Measurements from ENCODE around the gene BCAS2. TPM values are rescaled to one million over a fixed set of nuclear protein-coding genes. Genes with fewer than 3 reads are reported as not detected.
"Not testable (repeated sequence)": the region's sequence is repeated elsewhere in the genome, so short reads cannot be mapped to it uniquely, and the experiment has no call there.

Gene BCAS2
- polyA plus RNA-seq, 10 donors = 23.7 to 34.1 (median 27.6) TPM

GRCh38 chr1:114562978-114563510 lies 18.4 kb downstream of the BCAS2 start:
- DNase-seq = not testable (repeated sequence)

DNA sequence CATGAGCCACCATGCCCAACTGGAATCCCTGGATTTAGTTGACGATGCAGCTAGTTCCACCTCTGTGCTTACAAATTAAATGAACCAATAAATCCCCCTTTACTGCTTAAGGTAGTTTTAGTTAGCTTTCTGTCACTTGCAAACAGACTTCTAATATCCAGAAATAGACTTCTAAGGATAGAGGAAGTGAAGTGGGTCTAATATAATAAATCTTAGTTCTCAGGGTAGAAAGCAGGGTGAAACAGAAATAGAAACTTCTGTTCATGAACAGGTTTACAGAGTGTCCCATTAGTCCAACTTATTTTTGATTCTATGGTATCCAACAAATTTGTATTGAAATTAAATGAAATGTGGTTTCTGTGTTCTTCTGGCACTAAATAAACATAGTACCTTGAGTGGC lies 20.1 kb downstream of the BCAS2 start:
- DNase-seq = no peak

DNA sequence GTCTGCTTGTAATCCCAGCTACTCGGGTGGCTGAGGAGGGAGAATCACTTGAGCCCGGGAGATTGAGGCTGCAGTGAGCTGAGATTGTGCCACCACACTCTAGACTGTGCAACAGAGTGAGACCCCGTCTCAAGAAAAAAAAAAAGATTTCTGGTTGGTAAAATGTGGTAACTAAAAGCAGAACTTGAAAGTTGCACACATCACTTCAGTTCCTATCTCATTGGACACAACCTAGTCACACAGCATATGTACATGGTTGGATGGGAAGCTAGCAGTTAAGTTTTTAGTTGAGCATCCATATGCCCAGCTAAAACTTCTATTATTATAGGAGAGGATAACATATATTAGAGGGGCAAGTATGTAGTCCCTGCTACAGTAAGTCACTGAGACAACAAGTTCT lies 22.1 kb downstream of the BCAS2 start:
- DNase-seq = no peak

- DNase-seq = peak in 1 of 3 donors; percentile 10
Measured at GRCh38 chr1:114558544-114558943, 22.9 kb downstream of the BCAS2 start.

- DNase-seq = no peak
Measured at GRCh38 chr1:114554577-114554976, 26.8 kb downstream of the BCAS2 start.

GRCh38 chr1:114552106-114552639 lies 29.2 kb downstream of the BCAS2 start:
- no peak for DNase-seq

GRCh38 chr1:114551400-114551799 lies 30.0 kb downstream of the BCAS2 start:
- DNase-seq = no peak

DNA sequence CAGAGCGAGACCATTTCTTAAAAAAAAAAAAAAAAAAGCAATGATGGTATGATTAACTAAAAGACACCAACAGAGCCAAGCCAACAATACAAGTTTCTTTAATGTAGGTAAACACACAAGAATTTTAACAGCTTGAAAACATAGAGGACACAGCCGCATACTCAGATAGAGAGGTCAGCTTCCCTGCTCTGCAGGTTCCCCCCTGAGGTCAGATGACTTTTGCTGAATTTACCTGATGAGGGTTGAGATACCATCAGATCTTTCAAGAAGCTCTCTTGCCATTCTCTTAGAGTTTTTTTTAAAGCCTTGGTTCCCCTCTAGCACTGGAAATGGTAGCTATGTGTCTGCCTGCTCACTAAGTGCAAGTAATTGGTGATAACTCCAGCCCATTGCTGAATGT lies 31.1 kb downstream of the BCAS2 start:
- DNase-seq = no peak

DNA sequence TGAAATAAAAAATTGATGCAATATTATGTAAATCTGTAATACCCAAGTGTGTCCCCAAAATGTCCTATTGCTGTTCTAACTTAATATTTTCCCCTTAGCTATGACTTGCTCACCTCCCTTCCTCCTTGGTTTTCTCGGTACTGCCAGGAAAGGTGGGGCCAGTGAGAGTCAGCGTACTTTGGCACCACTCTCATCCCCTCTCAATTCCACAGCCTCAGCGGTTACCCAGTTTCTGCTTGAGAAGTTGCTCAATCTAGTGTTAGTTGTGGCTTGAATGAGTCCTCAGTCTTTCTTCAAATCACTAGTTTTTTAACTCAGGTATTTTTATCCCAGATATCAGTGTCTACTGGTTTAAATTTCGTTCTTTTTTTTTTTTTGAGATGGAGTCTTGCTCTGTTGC lies 32.3 kb downstream of the BCAS2 start:
- no peak for DNase-seq

DNA sequence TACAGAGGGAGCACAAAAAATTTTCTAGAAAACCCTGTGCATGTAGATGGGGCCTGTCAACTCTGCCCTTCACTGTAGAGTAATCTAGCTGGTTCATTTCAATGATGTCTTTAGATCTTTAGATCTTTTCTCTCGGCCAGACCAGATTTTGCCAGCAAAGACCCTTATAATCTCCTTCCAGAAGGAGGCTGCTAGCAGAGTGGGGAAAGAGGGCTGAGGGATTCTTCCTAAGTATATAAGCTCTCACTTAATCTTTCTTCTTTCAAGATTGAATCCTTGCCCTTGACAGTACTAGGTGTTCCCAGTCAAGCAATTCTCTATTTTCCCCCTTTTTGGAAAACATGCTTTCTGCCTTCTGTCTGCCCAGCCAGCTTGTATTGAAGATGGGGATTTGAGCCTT lies 34.3 kb downstream of the BCAS2 start:
- no peak for DNase-seq

GRCh38 chr1:114545796-114546195 lies 35.6 kb downstream of the BCAS2 start:
- no peak for DNase-seq

DNA sequence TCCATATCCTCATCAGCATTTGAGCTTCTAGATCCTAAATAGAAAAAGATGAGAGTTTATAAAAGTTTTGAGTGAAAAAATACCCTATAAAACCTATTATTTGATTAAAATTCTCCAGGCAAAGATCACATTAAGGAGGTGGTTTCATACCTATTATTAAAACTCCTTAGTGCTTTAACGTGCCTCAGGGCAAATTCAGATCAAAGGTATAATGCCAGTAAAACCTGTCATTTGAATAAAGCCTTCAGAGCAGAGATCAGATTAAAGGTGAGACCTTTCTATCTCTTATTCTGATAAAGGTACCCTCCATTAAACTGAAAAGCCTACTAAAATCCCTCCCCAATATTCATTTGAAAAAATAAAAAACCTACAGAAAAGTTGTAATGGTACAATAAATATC lies 36.1 kb downstream of the BCAS2 start:
- no peak for DNase-seq

GRCh38 chr1:114540821-114541220 lies 40.6 kb downstream of the BCAS2 start:
- no peak for DNase-seq

DNA sequence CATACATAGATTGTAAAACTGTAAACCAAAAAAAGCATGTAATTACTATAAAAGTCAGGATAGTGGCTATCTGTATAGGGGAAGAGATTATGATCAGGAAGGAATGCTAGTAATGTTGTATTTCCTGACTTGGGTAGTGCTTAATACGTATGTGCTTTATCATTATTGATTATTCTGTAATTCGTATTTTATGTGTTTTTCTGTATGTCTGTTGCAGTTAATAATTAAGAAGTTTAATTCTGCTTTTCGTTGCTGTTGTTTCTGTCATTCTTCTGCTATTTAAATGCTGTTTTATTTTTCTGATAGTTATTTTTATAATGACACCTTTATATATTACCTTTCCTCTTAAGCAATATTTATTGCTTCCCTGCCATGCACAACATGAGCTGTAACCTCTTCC lies 41.1 kb downstream of the BCAS2 start:
- no peak for DNase-seq

DNA sequence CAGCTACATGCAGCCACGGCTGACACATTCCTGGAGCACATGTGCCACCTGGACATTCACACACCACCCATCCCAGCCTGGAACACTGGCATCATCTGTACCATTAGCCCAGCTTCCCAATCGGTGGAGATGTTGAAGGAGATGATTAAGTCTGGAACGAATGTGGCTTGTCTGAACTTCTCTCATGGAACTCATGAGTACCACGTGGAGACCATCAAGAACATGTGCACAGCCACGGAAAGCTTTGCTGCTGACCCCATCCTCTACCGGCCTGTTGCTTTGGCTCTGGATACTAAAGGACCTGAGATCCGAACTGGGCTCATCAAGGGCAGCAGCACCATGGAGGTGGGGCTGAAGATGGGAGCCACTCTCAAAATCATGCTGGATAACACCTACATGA lies 45.4 kb downstream of the BCAS2 start:
- no peak for DNase-seq

DNA sequence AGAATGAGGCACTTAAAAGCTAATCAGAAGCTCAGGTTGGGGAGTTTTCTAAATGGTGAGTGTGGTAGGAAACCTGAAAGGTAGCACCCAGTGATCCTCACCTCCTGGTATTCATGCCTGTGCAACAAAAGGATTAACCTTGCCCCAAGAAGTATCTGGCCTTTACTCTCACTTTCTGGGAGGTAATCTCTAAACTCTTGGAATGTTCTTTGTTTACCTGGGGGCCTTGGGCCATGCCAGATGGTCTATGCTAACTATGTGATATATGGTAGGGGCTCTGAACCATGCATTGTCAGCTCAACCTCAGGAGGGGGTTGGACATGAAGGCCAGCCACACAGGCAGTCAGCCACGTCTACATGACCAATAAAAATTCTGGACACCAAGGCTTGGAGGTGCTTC lies 46.0 kb downstream of the BCAS2 start:
- no peak for DNase-seq

GRCh38 chr1:114531094-114531493 lies 50.3 kb downstream of the BCAS2 start:
- DNase-seq = no peak

DNA sequence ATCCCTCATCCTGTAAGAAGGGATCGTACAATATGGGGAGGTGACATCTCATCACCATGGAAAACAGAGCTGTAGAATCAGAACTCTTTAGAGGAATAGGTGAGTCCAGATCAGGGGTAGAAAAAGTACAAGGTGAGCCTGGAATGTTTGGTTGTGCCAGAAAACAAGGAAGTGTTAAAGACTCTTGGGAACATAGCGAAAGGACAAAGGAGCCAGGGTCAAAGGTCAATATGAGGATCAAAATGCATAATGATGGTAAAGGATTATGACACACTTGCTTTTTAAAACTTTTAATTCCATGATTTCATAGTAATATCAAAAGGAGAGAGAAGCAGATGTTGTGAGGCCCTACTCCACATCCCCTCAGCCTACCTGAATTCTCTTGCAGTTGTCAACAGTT lies 51.2 kb downstream of the BCAS2 start:
- DNase-seq = no peak

DNA sequence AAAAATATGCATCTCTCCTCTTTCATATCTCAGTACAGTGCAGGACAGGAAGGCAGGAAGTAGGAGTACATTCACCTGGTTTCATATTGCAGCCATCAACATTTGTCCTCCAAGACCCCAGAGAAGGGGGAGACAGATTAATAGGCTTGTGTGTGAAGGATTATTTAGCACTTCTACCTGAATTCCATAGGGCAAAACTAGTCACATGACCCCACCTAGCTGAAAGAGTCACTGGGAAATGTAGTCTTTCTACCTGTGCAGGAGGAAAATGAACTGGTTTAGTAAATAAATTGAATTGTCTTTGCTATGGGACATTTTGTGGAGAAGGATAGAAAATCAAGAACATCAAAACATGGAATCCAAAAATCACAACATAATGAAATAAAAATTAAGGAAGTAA lies 56.5 kb downstream of the BCAS2 start:
- DNase-seq = no peak

GRCh38 chr1:114522264-114522575 lies 59.2 kb downstream of the BCAS2 start:
- DNase-seq = no peak

- no peak for DNase-seq
Measured at GRCh38 chr1:114521396-114522263, 59.8 kb downstream of the BCAS2 start.
